MM.1S (cell line): ENCODE measurements around the gene ARVCF.

ENCODE experiments used
- DNase-seq: peaks from one replicate; pipeline ENCODE4 v3.0.0-alpha.2; 2015
- H2AFZ ChIP-seq: fragments of 300-600 bp; sonication (generic); 2 replicates; pipeline ENCODE4 v1.6.0; 2016; ENCODE audit warnings: antibody characterized with exemption, low read length
- H3F3A ChIP-seq: fragments of 300-600 bp; sonication (generic); 2 replicates; pipeline ENCODE4 v1.6.1; 2016; ENCODE audit warnings: mild to moderate bottlenecking, antibody characterized with exemption, low read length, moderate library complexity, mixed read lengths; ENCODE audit not compliant: insufficient read depth
- H3K27ac ChIP-seq: fragments of 300-600 bp; sonication (generic); 2 replicates; pipeline ENCODE4 v1.5.1; 2016; ENCODE audit warnings: mild to moderate bottlenecking, low read length
- H3K27me3 ChIP-seq: fragments of 300-600 bp; sonication (generic); replicated peaks from 2 replicates; pipeline ENCODE4 v1.6.0; 2016; ENCODE audit warnings: low read length; ENCODE audit not compliant: insufficient read depth
- H3K36me3 ChIP-seq: fragments of 300-600 bp; sonication (generic); replicated peaks from 2 replicates; pipeline ENCODE4 v1.6.1; 2016; ENCODE audit warnings: mild to moderate bottlenecking, low read length, mixed read lengths; ENCODE audit not compliant: insufficient read depth
- H3K4me1 ChIP-seq: fragments of 300-600 bp; sonication (generic); 2 replicates; pipeline ENCODE4 v1.6.1; 2016; ENCODE audit warnings: low read length, mixed read lengths
- H3K4me2 ChIP-seq: fragments of 300-600 bp; sonication (generic); 2 replicates; pipeline ENCODE4 v1.6.0; 2016; ENCODE audit warnings: low read depth, low read length
- H3K4me3 ChIP-seq: fragments of 300-600 bp; sonication (generic); 2 replicates; pipeline ENCODE4 v1.5.1; 2016; ENCODE audit warnings: low read length, mixed read lengths
- H3K79me2 ChIP-seq: fragments of 300-600 bp; sonication (generic); 2 replicates; pipeline ENCODE4 v1.6.1; 2016; ENCODE audit warnings: mixed run types, low read length, mixed read lengths
- H3K9ac ChIP-seq: fragments of 300-600 bp; sonication (generic); 2 replicates; pipeline ENCODE4 v1.6.1; 2016; ENCODE audit warnings: low read length, mixed read lengths
- H3K9me2 ChIP-seq: fragments of 300-600 bp; sonication (generic); replicated peaks from 2 replicates; pipeline ENCODE4 v1.6.1; 2016; ENCODE audit warnings: mild to moderate bottlenecking, low read length, mixed read lengths; ENCODE audit not compliant: insufficient read depth
- H3K9me3 ChIP-seq: fragments of 300-600 bp; sonication (generic); replicated peaks from 2 replicates; pipeline ENCODE4 v1.6.1; 2016; ENCODE audit warnings: mild to moderate bottlenecking, low read length, mixed read lengths; ENCODE audit not compliant: insufficient read depth
- H4K20me1 ChIP-seq: fragments of 300-600 bp; sonication (generic); 2 replicates; pipeline ENCODE4 v1.6.1; 2016; ENCODE audit warnings: mild to moderate bottlenecking, low read length, moderate library complexity, mixed read lengths; ENCODE audit not compliant: insufficient read depth
- EZH2 ChIP-seq: fragments of 300-600 bp; sonication (generic); optimal IDR thresholded peaks from 2 replicates; pipeline ENCODE3; 2017; ENCODE audit warnings: low read depth, mild to moderate bottlenecking, antibody characterized with exemption, low read length, mixed read lengths
- EZH2phosphoT487 ChIP-seq: fragments of 300-600 bp; sonication (generic); IDR thresholded peaks from 2 replicates; pipeline ENCODE4 v1.6.1; 2018; ENCODE audit warnings: antibody characterized with exemption, low read length
- TF ChIP-seq, protein P1 (sequence below): fragments of 300-600 bp; sonication (generic); IDR thresholded peaks from 2 replicates; pipeline ENCODE4 v1.5.1; 2016; ENCODE audit warnings: antibody characterized with exemption, low read length, mixed read lengths

ARVCF gene

DNA sequence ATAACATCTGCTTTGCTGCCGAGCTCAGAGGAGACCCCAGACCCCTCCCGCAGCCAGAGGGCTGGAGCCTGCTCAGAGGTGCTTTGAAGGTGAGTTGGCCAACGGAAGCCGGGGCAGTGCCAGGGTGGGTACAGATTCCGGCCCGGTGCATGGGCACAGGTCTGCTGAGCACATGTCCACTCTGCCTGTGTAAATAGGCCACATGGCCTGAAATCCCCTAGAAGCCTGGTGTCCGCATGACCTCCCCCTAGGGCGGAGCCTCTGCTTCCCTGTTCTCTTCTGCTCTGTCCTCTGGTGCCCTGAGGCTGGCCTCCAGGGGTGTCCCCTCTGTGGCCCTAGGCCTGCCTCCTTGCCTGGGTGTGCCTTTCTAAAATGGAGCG is 55.4 kb downstream of the ARVCF start:
- Histone ChIP-seq H3K9ac (no peak overlapping the region), H4K20me1 (no peaks in the 10 kb centered on the region), H3K27me3 (no peaks in the 10 kb centered on the region), H3K4me3 (no peak overlapping the region), H3K9me3 (no peaks in the 10 kb centered on the region), H3F3A (no peaks in the 10 kb centered on the region), H3K4me1 (peaks cover 3% of the 10 kb centered on the region; the same call in 1 of the 2 replicates), H3K36me3 (no peaks in the 10 kb centered on the region), H3K4me2 (no peak overlapping the region), H3K27ac (no peak overlapping the region), H2AFZ (no peak overlapping the region), H3K9me2 (no peaks in the 10 kb centered on the region), H3K79me2 (no peaks in the 10 kb centered on the region)
- no peak for TF ChIP-seq EZH2phosphoT487
- TF ChIP-seq, protein P1, sequence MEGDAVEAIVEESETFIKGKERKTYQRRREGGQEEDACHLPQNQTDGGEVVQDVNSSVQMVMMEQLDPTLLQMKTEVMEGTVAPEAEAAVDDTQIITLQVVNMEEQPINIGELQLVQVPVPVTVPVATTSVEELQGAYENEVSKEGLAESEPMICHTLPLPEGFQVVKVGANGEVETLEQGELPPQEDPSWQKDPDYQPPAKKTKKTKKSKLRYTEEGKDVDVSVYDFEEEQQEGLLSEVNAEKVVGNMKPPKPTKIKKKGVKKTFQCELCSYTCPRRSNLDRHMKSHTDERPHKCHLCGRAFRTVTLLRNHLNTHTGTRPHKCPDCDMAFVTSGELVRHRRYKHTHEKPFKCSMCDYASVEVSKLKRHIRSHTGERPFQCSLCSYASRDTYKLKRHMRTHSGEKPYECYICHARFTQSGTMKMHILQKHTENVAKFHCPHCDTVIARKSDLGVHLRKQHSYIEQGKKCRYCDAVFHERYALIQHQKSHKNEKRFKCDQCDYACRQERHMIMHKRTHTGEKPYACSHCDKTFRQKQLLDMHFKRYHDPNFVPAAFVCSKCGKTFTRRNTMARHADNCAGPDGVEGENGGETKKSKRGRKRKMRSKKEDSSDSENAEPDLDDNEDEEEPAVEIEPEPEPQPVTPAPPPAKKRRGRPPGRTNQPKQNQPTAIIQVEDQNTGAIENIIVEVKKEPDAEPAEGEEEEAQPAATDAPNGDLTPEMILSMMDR, result no peak
- no peak for TF ChIP-seq EZH2
- no peak for DNase-seq

DNA sequence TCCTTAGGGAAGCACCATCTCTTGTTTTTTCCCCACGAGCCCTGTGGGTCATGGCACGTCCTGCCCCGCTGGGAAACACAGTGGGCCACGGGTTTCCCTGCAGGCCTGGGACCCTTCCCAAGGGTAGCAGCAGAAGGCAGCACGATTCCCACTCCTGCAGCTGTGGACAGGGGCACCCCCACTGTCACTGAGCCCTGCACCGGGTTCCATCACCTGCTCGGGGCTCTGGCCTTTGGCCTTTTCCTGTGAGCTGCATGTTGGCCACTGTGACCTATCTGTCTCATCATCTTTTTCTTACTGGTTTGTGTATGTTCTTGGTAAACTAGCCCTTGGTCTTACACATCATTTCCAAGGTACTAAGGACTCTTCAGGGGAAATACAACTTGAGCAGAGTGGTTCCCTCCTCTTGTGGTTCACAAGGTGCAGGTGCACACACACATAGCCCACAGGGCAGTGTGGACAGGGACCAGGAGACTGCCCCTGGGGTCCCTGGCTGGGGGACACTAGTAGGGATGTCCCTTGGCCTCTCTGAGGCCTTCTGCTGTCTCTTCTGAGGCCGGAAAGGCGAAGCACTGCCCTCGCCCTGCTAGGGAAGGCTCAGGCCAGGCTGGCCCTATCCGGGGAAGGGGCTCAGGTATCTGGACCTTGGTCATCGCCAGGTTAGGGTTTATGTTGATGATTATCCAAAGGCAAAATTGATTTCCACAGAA is 56.0 kb downstream of the ARVCF start:
- no peak for TF ChIP-seq EZH2
- no peaks in the 10 kb centered on the region for H3K9me3 ChIP-seq
- H2AFZ ChIP-seq, result no peak overlapping the region
- no peaks in the 10 kb centered on the region for H3K36me3 ChIP-seq
- no peaks in the 10 kb centered on the region for H4K20me1 ChIP-seq
- no peak overlapping the region for H3K9ac ChIP-seq
- H3K4me3 ChIP-seq, result no peak overlapping the region
- H3K27me3 ChIP-seq, result no peaks in the 10 kb centered on the region
- H3K79me2 ChIP-seq, result no peaks in the 10 kb centered on the region
- no peak for DNase-seq
- H3K27ac ChIP-seq, result no peak overlapping the region
- H3K4me1 ChIP-seq, result peaks cover 3% of the 10 kb centered on the region; the same call in 1 of the 2 replicates
- no peaks in the 10 kb centered on the region for H3F3A ChIP-seq
- H3K9me2 ChIP-seq, result no peaks in the 10 kb centered on the region
- H3K4me2 ChIP-seq, result no peak overlapping the region

DNA sequence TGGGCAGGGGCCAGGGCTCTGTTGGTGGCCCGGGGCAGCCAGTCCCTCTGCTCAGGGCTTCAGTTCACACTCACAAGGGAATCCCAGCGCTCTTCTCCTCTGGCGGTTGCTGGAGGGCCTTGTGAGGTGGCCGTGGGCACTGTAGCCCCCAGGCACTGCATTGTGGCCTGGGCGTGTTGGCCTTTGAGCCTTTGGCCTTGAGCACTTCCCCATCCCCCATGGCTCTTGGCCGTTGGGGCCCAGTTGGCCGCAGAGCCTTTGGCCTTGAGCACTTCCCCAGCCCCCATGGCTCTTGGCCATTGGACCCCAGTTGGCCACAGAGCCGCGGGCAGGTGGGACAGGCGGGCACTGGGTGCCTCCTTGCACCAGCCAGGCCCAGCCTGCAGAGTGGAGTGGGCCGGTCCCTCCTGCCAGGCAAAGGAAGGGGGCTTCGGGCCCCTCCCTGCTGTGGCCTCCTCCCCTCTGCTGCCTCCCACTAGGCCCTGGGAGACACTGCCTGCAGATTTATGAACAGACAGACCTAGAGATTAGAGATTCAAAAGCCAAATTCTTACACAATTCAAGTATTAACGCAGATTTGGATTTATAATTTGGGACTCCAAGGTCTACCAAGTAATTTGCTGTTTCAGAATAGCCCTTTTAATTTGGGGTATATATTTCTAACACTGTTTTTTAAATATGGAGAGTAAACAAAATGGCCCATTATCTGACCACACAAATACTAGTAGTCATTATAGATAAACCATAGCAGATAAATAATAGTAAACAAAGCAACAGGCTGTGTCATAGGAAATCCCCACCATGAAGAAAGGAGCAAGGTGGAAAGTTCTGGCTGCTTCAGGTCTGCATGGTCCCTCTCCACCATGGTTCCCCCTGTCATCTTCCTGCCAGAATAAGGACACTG is 56.8 kb downstream of the ARVCF start:
- DNase-seq, result no peak

More for the DNA sequence above, 56.8 kb downstream of the ARVCF start:
- TF ChIP-seq EZH2phosphoT487, result no peak
- no peak for TF ChIP-seq EZH2
- TF ChIP-seq, protein P1, result no peak
- Histone ChIP-seq H2AFZ (no peak overlapping the region), H3K79me2 (no peaks in the 10 kb centered on the region), H3K27me3 (no peaks in the 10 kb centered on the region), H3K9me2 (no peaks in the 10 kb centered on the region), H3K9ac (no peak overlapping the region), H3K9me3 (no peaks in the 10 kb centered on the region), H4K20me1 (no peaks in the 10 kb centered on the region), H3K4me2 (no peak overlapping the region), H3F3A (no peaks in the 10 kb centered on the region), H3K27ac (no peak overlapping the region), H3K4me3 (no peak overlapping the region), H3K36me3 (no peaks in the 10 kb centered on the region), H3K4me1 (peaks cover 3% of the 10 kb centered on the region; the same call in 1 of the 2 replicates)
